ELF-1 (cell line): ENCODE data around the gene AMY2B.
A peak's percentile ranks its signal among the peaks of the same experiment; 100 is the strongest.
"Not testable (repeated sequence)": the region's sequence is repeated elsewhere in the genome, so short reads cannot be mapped to it uniquely, and the experiment has no call there.

Experiments used
- DNase-seq: peaks from one replicate; pipeline ENCODE4 v3.0.0-alpha.2; 2016; ENCODE audit warnings: low read depth, low spot score

The AMY2B gene

GRCh38 chr1:103571289-103571688, at the start of gene AMY2B:
Gene AMY2B (plus strand): TSS chr1:103571589. CDS start chr1:103571603, 14 bp downstream.
- not testable (repeated sequence) for DNase-seq

DNA sequence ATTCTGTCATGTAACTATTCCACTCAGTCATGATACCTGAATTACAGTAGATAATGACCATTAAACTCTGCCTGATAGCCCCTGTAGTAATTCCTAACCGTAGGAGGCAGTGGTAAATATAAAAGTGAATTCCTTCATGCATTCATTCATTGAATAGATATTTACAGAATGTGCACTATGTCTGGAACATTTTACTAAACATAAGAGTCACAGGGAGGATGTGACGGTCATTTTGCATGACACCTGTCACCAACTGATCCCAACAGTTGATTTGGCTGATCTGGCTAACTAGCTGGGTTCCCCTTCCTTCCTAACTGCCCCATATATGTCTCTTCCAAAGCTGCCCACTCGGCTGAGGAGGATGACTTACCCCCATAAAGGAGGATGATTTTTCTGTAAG, 48.0 kb upstream of the AMY2B start:
- DNase-seq, result no peak

DNA sequence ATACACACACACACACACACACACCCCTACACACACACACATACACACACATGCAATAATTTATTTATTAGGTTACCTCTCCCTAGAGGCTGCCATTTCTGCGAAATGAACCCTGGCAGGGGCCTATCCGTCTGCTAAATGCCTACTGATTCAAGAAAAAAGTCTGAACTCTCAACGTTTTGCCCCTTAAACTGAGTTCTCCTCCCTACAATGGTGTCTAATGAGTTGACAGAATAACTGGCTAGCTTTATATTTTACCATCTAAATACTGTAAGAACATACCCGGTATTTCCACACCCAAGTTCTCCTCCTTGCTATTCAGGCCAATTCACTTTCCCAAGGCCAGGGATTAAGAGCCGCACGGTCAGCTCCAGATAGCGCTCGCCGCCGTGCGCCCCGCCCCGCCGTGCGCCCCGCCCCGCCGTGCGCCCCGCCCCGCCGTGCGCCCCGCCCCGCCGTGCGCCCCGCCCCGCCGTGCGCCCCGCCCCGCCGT, 46.2 kb upstream of the AMY2B start:
- peak; percentile 30 for DNase-seq

DNA sequence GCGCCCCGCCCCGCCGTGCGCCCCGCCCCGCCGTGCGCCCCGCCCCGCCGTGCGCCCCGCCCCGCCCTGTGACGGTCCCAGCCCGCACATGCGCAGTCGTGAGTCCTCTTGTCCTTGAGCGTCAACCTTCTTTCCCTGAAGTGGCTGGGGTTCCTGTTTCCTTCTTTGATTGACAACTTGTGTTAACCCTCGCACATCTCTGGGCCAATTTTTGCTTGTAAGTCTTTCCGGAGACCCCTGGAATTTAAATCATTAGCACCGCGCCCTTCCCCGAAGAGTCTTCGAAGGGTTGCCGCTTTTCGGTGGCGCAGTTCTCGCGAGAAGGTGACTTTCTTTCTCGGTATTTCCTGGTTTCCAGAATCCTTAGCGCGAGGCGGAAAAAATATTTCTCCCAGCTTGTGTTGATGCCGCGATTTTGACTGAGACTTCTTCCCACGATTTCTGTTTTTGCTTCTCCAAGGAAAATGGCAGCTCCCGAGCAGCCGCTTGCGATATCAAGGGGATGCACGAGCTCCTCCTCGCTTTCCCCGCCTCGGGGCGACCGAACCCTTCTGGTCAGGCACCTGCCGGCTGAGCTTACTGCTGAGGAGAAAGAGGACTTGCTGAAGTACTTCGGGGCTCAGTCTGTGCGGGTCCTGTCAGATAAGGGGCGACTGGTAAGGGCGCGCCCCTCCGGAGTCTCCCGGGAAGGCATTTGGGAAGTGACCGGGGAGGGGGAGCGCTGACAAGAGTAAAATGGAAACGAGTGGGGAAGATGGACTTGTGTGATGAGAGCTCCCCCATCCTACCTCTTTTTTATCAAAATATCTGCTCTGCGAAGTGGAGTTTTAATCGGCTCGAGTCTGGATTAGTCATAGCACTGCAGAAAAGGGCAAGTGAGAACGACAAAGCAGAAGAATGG, 45.5 kb upstream of the AMY2B start, which contains the start of gene RNPC3:
TSS of gene RNPC3 (plus strand) at position 93 of the 901 bp plus-strand sequence. CDS start at position 465, 372 bp downstream.
- DNase-seq, result peak; percentile 88

GRCh38 chr1:103527331-103527730, 44.1 kb upstream of the AMY2B start:
- no peak for DNase-seq

- DNase-seq, result peak; percentile 9
These were observed 41.6 kb upstream of the AMY2B start for GRCh38 chr1:103529746-103530145.

DNA sequence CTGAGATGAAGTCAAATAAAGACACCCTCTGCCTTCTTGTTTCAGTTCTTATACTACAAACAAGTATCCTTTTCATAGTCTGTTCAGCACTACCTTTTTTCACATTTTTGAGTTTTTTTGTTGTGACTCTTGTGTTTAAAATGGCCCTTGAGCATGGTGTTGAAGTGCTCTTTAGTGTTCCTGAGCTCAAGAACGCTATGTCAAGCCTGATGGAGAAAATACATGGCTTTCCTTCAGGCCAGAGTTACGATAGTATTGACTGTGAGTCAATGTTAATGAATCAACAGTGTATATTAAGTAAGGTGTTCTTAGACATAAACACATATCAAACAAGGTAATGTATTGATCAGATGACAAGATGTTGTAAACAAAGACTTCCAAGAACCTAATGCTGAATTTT, 33.2 kb upstream of the AMY2B start:
- DNase-seq, result no peak

DNA sequence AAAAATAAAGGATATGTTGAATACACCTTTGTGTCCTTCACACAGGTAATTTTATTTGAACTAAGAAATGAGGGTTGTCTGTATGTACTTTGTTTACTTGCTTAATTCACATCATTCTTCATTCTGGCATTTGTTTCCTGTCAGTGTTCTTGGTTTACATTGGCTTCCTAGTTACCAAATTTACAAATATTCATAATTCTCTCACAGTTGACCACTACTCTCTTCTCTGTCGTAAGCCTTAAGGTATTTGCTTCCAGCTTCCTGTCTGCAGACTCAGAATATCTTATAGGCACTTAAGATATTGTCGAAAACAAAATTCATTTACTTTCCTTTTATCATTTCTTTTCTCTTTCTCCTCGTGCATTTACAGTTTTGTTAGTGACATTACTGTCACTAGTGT, 30.0 kb upstream of the AMY2B start:
- no peak for DNase-seq

- DNase-seq, result no peak
These were observed 24.9 kb upstream of the AMY2B start for GRCh38 chr1:103546496-103546895.

- no peak for DNase-seq
These were observed 23.5 kb upstream of the AMY2B start for GRCh38 chr1:103547840-103548239.

DNA sequence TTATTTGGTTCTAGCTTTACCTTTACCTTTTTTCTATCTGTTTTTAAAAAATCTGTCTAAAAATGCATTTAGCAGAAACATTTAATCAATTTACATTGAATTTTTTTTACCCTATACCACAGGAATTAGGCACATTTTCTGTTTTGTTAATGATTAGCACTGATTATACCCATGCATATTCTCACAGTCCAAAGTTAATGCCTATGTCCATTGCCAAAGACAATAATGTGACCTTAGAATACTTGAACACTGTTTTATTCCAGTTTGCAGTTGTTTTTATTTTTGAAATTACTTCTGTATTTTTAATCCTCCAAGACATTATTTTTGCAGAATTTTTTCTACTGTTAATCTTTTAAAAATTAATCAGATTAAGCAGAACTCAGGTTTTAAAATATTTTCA, 11.0 kb upstream of the AMY2B start:
- DNase-seq, result no peak

GRCh38 chr1:103561124-103561523, 10.3 kb upstream of the AMY2B start:
- DNase-seq, result not testable (repeated sequence)

DNA sequence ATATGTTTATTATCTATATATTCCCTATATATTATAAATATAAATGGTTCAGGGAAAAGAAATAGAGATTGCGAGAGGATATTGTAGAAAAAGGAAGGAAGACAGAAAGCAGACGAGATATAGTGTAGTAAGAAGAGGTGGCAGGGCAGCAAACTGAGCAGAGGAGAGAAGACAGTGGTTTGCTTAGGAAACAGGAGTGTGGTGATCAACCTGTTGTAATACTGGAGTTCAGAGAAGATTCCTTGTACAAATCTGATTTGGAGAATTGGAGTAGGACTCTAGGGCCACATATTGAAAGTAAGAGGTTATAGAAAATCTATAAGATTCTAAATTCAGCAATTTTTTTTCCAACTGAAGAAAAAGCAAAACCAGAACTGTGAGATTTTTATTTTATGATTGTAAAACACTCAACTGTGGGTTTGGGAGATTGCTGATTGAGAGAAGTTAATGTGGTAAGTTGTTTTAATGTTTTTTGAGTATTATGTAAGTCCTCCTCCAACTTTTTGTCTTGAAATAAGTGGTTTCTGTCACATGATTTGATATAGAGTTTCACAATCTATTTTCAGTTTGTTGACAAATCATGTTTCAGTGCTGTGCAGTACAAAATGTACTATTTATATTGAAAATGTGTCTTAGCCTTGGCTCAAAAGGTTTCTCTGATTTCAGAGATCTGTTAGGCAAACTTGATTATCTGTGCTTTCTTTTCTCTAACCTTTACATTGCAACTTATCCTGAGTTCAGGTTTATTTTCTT, 9.6 kb upstream of the AMY2B start:
- DNase-seq, result no peak

GRCh38 chr1:103563056-103563455, 8.3 kb upstream of the AMY2B start:
- no peak for DNase-seq

DNA sequence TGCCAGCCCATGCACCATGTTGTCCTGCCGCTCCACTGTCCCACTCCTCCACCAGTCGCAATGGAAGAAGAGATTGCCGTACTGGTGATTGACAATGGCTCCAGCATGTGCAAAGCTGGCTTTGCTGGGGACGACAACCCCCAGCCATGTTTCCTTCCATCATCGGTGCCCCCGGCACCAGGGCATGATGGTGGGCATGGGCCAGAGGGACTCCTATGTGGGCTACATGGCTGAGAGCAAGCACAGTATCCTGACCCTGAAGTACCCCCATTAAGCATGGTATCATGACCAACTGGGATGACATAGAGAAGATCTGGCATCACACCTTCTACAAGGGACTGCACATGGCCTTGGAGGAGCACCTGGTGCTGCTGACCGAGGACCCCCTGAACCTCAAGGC, 1.9 kb upstream of the AMY2B start:
- DNase-seq, result no peak

GRCh38 chr1:103576065-103576464, 4.7 kb downstream of the AMY2B start:
- no peak for DNase-seq

DNA sequence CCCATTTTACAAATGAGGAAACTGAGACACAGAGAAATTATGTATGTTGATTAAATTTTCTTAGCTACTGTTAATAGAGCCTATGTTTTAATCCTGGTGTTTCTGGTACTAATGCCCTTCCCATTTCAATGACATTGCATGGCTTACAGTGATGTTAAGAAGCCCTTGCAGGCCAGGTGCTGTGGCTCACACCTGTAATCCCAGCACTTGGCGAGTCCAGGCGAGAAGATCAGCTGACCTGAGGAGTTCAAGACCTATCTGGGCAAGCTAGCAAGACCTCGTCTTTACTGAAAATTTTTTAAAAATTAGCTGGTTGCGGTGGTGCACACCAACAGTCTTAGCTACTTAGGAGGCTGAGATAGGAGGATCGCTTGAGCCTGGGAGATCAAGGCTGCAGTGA, 5.4 kb downstream of the AMY2B start:
- not testable (repeated sequence) for DNase-seq

DNA sequence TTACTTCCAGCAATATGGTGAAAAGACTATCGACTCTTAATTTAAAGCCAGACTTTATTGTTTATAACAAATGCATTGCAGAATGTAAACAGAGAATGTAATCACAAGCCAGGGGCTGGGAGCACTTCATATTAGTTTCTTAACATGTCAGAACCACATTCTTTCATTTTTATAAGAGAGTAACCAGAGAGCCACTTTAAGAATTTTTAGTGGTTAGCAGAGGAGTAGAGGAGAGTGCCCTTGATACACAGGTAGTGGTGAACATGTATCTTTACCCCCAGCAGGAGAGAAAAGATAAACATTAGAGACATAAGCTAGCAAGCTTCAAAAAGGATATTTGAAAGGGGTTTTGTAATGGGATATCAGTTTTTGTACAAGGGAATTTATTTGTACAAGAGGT, 11.1 kb downstream of the AMY2B start:
- DNase-seq, result no peak

GRCh38 chr1:103583887-103584286, 12.5 kb downstream of the AMY2B start:
- DNase-seq, result no peak

- no peak for DNase-seq
These were observed 13.1 kb downstream of the AMY2B start for GRCh38 chr1:103584537-103584936.

- not testable (repeated sequence) for DNase-seq
These were observed 31.4 kb downstream of the AMY2B start for GRCh38 chr1:103602740-103603139.

DNA sequence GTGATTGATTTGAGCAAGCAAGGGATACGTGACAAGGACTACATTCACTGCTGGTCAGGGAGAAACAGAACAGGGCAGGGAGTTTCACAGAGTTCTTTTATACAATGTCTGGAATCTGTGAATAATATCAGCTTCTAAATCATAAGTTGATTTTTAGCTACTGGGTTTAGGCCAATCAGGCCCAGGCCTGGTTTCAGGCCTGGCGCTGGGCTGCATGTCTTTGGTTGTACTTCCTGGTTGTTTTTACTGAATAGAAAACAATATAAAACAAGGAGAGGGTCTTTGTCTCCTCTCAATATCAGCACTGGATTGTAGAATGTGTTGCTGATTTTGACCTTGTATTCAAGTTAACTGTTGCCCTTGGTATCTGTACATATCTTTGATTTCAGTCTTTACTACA, 45.0 kb downstream of the AMY2B start:
- DNase-seq, result no peak
